ENCODE measurements around the gene TTC7B. TPM values are rescaled to one million over a fixed set of nuclear protein-coding genes. Genes with fewer than 3 reads are reported as not detected.

Gene TTC7B
- total and polyA plus RNA-seq, 9 of the 15 experiments (the other 6 are each of a cell fraction or from before 2014, with no cell fraction given) = 2.2 to 77.2 (median 36.7) TPM

GRCh38 chr14:90799420-90799819 is 16.8 kb downstream of the TTC7B start:
- intact Hi-C loops (cut with micrococcal nuclease) (no loop called here), in situ Hi-C loops (cut with MboI) (no loop called here)
- H3K9me1 ChIP-seq (ENCODE audit: control insufficient read depth, insufficient read depth, low read length) = no peaks in the 10 kb centered on the region
- H3K36me3 ChIP-seq (ENCODE audit: control insufficient read depth, insufficient read depth, low read length) = peaks cover 10% of the 10 kb centered on the region; the same call in 2 of the 3 replicates
- DNase-seq (ENCODE audit: extremely low read depth in 1 of 4, low spot score in 3 of 4) = no peak
- peaks cover 84% of the 10 kb centered on the region for H3K79me2 ChIP-seq (ENCODE audit: control insufficient read depth, insufficient read depth, low read length)
- POLR2A ChIA-PET = interaction anchor here (0.6 kb wide), 1 partner anchor 95 kb away, joined by 3 read pairs; no protein-coding TSS in a partner anchor
- ATAC-seq = no peak
- H4K20me1 ChIP-seq (replicated peaks; ENCODE audit: control insufficient read depth, insufficient read depth, low read length) = no peaks in the 10 kb centered on the region; the same call in 1 of the 2 replicates
- peak overlapping the region in 1 of 2 experiments; percentile 45; a peak in 1 of 4 replicates for H3K9ac ChIP-seq (ENCODE audit: insufficient read depth in 1 of 2, low read depth in 2 of 2, low read length in 2 of 2)
- TF ChIP-seq NEUROD1 (IDR thresholded peaks at IDR 0.05; ENCODE audit: borderline replicate concordance, low read depth, low read length, partially characterized antibody) (no peak), CCAR2 (IDR thresholded peaks at IDR 0.05; ENCODE audit: low read depth, low read length) (no peak), ZNF592 (IDR thresholded peaks at IDR 0.05) (peak; percentile 56; the same call in 1 of the 2 replicates), BDP1 (IDR thresholded peaks at IDR 0.05; ENCODE audit: insufficient read depth, insufficient read length) (no peak), MECOM (CRISPR knock-in tag; IDR thresholded peaks at IDR 0.05) (no peak), POLR2A (conservative IDR thresholded peaks at IDR 0.05) (no peak), ZNF311 (CRISPR knock-in tag; IDR thresholded peaks at IDR 0.05) (peak; percentile 78), NUFIP1 (IDR thresholded peaks at IDR 0.05; ENCODE audit: partially characterized antibody) (no peak), CEBPG (CRISPR knock-in tag; IDR thresholded peaks at IDR 0.05) (no peak), CEBPG (tag; conservative IDR thresholded peaks at IDR 0.05 in 1 of 2, IDR thresholded peaks at IDR 0.05 in 1 of 2) (no peak), NR2C2 (CRISPR knock-in tag; IDR thresholded peaks at IDR 0.05) (no peak), NR2C2 (tag; IDR thresholded peaks at IDR 0.05) (no peak), DMBX1 (CRISPR knock-in tag; IDR thresholded peaks at IDR 0.05; ENCODE audit: borderline replicate concordance) (peak; percentile 77), GTF3C2 (IDR thresholded peaks at IDR 0.05; ENCODE audit: borderline replicate concordance, extremely low read depth, insufficient read length) (no peak)
- CTCF ChIA-PET (ENCODE audit: low intra/inter-chr PET ratio) = no interaction called here
- no peak overlapping the region for H3K4me3 ChIP-seq
- no peaks in the 10 kb centered on the region for H3K27me3 ChIP-seq (ENCODE audit: control insufficient read depth in 2 of 2, insufficient read depth in 2 of 2, low read length in 2 of 2)
- no peak for FAIRE-seq
- peaks cover 47 to 48% of the 10 kb centered on the region in 2 experiments for H3K4me1 ChIP-seq (replicated peaks in 1 of 2; ENCODE audit: control insufficient read depth in 2 of 2, insufficient read depth in 2 of 2, low read length in 2 of 2)
- no peaks in the 10 kb centered on the region for H3K9me3 ChIP-seq (replicated peaks; ENCODE audit: control insufficient read depth, insufficient read depth, low read depth, low read length)
- no TSS peak for BruUV-seq (replicated peaks)
- H2AFZ ChIP-seq (ENCODE audit: low read depth, low read length) = no peak overlapping the region
- WGBS (ENCODE audit: insufficient coverage, low coverage, missing lambda C conversion rate) = 75% methylated on average over 3 of the region's 5 CpGs
- no peak overlapping the region for H3K27ac ChIP-seq (ENCODE audit: extremely low read depth, low read depth, low read length)
- no peak overlapping the region for H3K4me2 ChIP-seq (ENCODE audit: insufficient read depth, low read length)

All from K562 (cell line).